Renal pelvis (tissue), 4 donors: ENCODE data around the gene NHERF1. TPM values are rescaled to one million over a fixed set of nuclear protein-coding genes. Genes with fewer than 3 reads are reported as not detected.

Experiments
- DNase-seq: peaks from one replicate; pipeline ENCODE4 v3.0.0-alpha.2; 2013
- polyA plus RNA-seq, 3 donors: library from polyadenylated mRNA; unstranded; fragments of 120-200 nt; gene quantifications; one replicate each; pipeline ENCODE4 v1.2.1, GENCODE V29; 2013; ENCODE audit not compliant: insufficient read length in 3 of 3

Gene NHERF1
- polyA plus RNA-seq, 3 donors = 194 to 219 (median 196) TPM

GRCh38 chr17:74779501-74779900 lies 31.1 kb downstream of the NHERF1 start:
- DNase-seq = no peak

- DNase-seq = no peak
These were observed 31.5 kb downstream of the NHERF1 start for GRCh38 chr17:74779948-74780400.

GRCh38 chr17:74780443-74781238 lies 32.2 kb downstream of the NHERF1 start:
- DNase-seq = no peak

GRCh38 chr17:74782571-74782970 lies 34.1 kb downstream of the NHERF1 start:
- DNase-seq = no peak

GRCh38 chr17:74784125-74784810 lies 35.8 kb downstream of the NHERF1 start:
- no peak for DNase-seq

GRCh38 chr17:74785096-74785980 lies 36.9 kb downstream of the NHERF1 start:
- DNase-seq = no peak

GRCh38 chr17:74785981-74786360 lies 37.5 kb downstream of the NHERF1 start:
- DNase-seq = no peak

GRCh38 chr17:74786431-74787055 lies 38.1 kb downstream of the NHERF1 start:
- no peak for DNase-seq

- no peak for DNase-seq
These were observed 42.0 kb downstream of the NHERF1 start for GRCh38 chr17:74790161-74791058.

- DNase-seq = no peak
These were observed 44.2 kb downstream of the NHERF1 start for GRCh38 chr17:74792586-74793105.

- DNase-seq = no peak
These were observed 47.0 kb downstream of the NHERF1 start for GRCh38 chr17:74795327-74796020.

- no peak for DNase-seq
These were observed 47.8 kb downstream of the NHERF1 start for GRCh38 chr17:74796211-74796610.

GRCh38 chr17:74796866-74797265 lies 48.4 kb downstream of the NHERF1 start:
- no peak for DNase-seq

- no peak for DNase-seq
These were observed 49.4 kb downstream of the NHERF1 start for GRCh38 chr17:74797824-74798223.

GRCh38 chr17:74798239-74798707 lies 49.8 kb downstream of the NHERF1 start:
- DNase-seq = no peak

- DNase-seq = no peak
These were observed 50.7 kb downstream of the NHERF1 start for GRCh38 chr17:74799097-74799496.

GRCh38 chr17:74800531-74800930 lies 52.1 kb downstream of the NHERF1 start:
- DNase-seq = no peak

- DNase-seq = no peak
These were observed 53.5 kb downstream of the NHERF1 start for GRCh38 chr17:74801896-74802295.

- DNase-seq = no peak
These were observed 55.0 kb downstream of the NHERF1 start for GRCh38 chr17:74803388-74803930.
